T-helper 22 cell (primary cell): Measurements from ENCODE around the gene EEF1A1.
"Not testable (repeated sequence)": the region's sequence is repeated elsewhere in the genome, so short reads cannot be mapped to it uniquely, and the experiment has no call there.

Experiments
- DNase-seq: peaks from one replicate; pipeline ENCODE4 v3.0.0-alpha.2; 2020; ENCODE audit warnings: low read depth

The EEF1A1 gene

DNA sequence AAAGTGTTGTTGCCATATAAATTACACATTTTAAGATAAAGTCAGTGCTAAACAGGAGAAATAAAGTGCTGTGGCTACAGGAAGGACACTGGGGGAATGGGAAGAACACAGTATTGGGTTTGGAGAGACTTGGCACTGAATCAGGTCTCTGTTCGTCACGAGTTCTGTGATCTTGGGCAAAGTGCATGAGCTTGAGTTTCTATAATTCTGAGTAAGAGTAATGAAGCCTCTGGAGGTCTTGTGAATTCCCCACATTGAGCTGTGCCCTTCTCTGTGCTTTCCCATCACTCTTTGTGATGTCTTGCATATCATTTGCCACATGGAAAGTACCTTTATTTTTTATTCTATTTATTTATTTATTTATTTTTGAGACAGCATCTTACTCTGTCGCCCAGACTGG, 16.8 kb upstream of the EEF1A1 start:
- DNase-seq = no peak

DNA sequence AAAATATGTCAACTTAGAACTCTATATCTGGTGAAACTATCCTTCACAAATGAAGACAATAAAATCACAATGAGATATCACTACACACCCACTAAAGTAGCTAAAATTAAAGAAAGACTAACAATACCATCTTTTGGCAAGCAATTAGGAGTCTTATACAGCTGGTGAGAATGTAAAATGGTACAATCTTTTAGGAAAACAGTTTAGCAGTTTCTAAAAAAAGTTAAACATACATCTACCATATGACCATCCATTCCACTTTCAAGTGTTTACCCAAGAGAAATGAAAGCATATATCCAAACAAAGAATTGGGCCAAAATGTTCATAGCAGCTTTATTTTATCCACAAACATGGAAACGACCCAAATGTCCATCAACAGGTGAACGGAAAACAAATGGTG, 13.8 kb upstream of the EEF1A1 start:
- no peak for DNase-seq

GRCh38 chr6:73532293-73532692, 11.5 kb upstream of the EEF1A1 start:
- no peak for DNase-seq

DNA sequence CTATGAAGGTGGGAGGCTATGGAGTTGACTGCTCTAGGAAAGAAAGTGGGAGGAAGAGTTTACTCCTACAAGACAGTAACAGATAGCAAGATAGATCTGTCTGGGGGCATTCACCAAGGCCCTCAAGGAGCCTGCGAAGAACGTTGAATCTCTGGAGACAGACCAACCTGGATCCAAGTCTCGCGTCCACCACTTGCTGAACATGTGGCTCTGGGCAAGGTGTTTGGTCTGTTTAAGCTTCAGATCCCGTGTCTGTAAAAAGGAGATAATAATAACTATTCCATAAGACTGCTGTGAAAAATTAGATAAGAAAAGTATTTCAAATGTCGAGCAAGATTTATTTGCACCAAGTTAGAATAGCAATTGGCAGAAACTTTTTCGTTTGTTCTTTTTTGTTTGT, 8.1 kb upstream of the EEF1A1 start:
- DNase-seq = no peak

DNA sequence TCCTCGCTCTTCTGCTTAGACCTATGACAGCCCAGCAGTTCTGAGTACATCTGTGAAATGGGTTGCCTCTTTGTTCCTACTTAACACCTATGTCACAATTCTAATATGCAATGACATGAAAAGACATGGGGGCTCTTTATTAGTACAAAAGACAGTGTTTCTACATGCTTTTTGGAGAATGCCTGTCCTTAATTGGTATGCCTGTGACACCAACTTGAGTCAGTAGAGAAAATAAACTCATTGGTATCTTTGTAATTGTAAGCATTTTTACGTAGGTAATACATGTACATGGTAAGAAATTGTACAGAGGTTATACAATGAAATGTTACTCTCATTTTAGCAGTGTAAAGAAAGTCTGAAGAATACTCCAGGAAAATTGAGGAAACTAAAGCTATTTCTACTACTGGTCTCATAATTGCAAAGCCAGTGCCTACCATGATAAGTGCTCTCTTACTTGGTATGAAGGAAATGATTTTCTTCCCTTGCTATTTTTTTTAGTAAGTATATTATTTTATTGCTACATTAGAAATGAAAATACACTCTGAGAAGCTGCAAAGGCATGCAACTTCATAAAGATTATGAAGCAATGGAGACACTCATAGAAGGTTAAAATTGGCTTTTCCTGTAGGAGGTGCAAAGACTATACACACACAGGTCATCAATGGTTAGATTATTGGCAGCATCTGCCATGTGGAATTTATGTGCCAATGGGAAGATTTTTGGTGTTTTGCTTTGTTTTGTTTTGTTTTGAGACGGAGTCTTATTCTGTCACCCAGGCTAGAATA, 4.9 kb upstream of the EEF1A1 start:
- no peak for DNase-seq

- peak; percentile 68 for DNase-seq
Observed at GRCh38 chr6:73523434-73524123, 2.7 kb upstream of the EEF1A1 start.

- DNase-seq = no peak
Observed at GRCh38 chr6:73521351-73521985, 636 bp upstream of the EEF1A1 start.

DNA sequence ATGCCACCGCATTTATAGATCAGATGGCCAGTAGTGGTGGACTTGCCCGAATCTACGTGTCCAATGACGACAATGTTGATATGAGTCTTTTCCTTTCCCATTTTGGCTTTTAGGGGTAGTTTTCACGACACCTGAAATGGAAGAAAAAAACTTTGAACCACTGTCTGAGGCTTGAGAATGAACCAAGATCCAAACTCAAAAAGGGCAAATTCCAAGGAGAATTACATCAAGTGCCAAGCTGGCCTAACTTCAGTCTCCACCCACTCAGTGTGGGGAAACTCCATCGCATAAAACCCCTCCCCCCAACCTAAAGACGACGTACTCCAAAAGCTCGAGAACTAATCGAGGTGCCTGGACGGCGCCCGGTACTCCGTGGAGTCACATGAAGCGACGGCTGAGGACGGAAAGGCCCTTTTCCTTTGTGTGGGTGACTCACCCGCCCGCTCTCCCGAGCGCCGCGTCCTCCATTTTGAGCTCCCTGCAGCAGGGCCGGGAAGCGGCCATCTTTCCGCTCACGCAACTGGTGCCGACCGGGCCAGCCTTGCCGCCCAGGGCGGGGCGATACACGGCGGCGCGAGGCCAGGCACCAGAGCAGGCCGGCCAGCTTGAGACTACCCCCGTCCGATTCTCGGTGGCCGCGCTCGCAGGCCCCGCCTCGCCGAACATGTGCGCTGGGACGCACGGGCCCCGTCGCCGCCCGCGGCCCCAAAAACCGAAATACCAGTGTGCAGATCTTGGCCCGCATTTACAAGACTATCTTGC, 725 bp downstream of the EEF1A1 start:
- DNase-seq = peak; percentile 77

- not testable (repeated sequence) for DNase-seq
Observed at GRCh38 chr6:73518982-73519881, 1.6 kb downstream of the EEF1A1 start.

GRCh38 chr6:73518100-73518981, 2.5 kb downstream of the EEF1A1 start:
- not testable (repeated sequence) for DNase-seq

- DNase-seq = no peak
Observed at GRCh38 chr6:73516514-73517489, 4.0 kb downstream of the EEF1A1 start.

- DNase-seq = no peak
Observed at GRCh38 chr6:73515204-73515655, 5.6 kb downstream of the EEF1A1 start.

GRCh38 chr6:73514746-73515110, 6.1 kb downstream of the EEF1A1 start:
- no peak for DNase-seq

DNA sequence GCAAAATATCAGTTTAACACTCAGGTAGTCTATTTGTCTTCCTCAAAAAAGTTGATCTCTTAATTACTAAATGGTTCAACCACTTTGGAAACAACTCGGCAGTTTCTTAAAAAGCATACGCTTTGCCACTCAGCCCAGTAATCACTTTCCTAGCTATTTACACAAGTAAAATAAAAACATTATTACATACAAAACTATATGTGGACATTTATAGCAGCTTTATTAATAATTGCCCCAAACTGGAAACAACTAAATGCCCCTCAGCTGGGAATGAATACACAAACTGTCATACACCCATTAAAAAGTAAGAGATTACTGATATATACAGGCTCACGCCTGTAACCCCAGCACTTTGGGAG, 7.4 kb downstream of the EEF1A1 start:
- DNase-seq = no peak

DNA sequence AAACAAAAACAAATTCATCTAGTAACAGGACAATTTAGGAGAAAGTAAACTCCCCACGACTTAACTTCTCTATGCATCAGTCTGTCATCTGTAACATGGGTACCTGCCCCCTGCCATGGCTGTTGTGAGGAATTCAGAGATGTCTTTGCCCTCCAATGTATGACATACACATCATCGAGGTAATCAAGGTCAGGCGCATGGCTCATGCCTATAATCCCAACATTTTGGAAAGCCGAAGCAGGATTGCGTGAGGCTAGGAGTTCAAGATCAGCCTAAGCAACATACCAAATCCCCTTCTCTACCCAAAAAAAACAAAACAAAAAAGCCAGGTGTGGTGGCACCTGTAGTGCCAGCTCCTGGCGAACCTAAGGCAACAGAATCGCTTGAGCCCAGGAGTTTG, 9.0 kb downstream of the EEF1A1 start:
- DNase-seq = no peak

DNA sequence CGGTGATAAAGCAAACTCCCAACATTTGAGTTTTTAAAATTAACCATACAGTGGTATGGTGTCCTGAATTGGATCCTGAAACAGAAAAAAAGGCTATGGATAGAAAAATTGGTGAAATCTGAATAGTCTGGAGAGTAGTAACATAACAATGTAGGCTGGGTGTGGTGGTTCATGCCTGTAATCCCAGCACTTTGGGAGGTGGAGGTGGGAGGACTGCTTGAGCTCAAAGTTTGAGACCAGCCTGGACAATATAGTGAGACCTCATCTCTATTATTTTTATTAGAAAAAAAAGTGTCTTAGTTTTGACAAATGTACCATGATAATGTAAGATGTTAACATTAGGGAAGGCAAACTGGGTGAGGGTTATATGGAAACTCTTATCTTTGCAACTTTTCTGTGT, 11.0 kb downstream of the EEF1A1 start:
- DNase-seq = no peak

DNA sequence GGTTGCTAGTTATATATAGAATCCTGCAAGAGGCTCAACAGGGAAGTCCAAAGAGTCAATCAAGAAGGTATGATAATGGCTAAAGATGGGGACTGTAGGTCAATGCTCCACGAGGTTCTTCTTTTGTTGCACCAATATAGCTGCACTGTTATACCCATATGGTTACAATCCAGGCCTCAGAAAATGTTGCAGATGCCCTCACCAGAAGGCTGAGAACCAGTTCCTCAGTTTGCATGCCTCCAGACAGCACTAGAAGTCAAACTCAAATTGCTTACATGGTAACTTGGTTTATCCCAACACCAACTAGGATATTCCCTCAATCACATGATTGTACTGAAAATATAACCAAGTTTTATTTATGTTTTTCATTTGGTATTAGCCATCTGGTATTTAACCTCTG, 12.1 kb downstream of the EEF1A1 start:
- DNase-seq = no peak

DNA sequence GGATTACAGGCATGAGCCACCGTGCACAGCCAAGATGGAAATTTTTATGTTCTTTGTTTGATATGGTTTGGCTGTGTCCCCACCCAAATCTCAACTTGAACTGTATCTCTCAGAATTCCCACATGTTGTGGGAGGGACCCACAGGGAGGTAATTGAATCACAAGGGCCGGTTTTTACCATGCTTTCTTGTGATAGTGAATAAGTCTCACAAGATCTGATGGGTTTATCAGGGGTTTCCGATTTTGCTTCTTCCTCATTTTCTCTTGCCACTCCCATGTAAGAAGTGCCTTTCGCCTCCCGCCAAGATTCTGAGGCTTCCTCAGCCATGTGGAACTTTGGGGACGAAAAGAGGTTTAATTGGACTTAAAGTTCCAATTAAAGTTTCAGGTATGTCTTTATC, 14.6 kb downstream of the EEF1A1 start:
- DNase-seq = no peak

DNA sequence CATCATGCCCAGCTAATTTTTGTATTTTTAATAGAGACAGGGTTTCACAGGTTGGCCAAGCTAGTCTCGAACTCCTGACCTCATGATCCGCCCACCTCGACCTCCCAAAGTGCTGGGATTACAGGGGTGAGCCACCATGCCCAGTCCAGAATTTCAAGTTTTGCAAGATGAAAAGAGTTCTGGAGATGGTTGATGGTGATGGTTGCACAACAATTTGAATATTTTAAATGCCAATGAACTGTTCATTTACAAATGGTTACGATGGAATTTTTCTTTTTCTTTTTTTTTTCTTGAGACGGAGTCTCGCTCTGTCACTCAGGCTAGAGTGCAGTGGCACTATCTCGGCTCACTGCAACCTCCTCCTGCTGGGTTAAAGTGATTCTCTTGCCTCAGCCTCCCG, 15.1 kb downstream of the EEF1A1 start:
- DNase-seq = not testable (repeated sequence)
